DMS153 treated with DMSO at 0.1 percent for 48 hours (cell line): ENCODE data around the gene WDR41.

Source experiments
- DNase-seq: peaks from one replicate; lab custom pipeline; 2025; ENCODE audit not compliant: unreplicated experiment; lab: John Stamatoyannopoulos, UW

WDR41 gene

GRCh38 chr5:77449277-77449676 lies 42.8 kb downstream of the WDR41 start:
- no peak for DNase-seq

- DNase-seq: no peak
Observed at GRCh38 chr5:77448831-77449230, 43.3 kb downstream of the WDR41 start.

GRCh38 chr5:77444356-77444755 lies 47.8 kb downstream of the WDR41 start:
- no peak for DNase-seq

DNA sequence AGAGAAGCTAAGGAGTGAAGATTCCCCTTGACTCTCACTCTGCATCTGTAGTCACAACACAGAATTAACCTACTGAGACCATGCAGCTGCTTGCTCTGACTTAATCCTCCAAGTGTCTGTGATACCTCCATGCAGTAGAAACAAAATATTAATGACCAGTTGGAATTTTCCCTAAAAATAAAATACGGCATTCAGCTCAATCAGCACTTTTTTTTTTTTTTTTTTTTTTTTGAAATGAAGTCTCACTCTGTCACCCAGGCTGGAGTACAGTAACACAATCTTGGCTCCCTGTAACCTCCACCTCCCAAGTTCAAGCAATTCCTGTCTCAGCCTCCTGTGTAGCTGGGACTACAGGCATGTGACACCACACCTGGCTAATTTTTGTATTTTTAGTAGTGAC lies 48.4 kb downstream of the WDR41 start:
- DNase-seq: no peak

GRCh38 chr5:77438071-77438470 lies 54.0 kb downstream of the WDR41 start:
- no peak for DNase-seq

GRCh38 chr5:77437194-77437593 lies 54.9 kb downstream of the WDR41 start:
- DNase-seq: peak; percentile 3

- DNase-seq: no peak
Observed at GRCh38 chr5:77431719-77432118, 60.4 kb downstream of the WDR41 start.

GRCh38 chr5:77431286-77431685 lies 60.8 kb downstream of the WDR41 start:
- no peak for DNase-seq

DNA sequence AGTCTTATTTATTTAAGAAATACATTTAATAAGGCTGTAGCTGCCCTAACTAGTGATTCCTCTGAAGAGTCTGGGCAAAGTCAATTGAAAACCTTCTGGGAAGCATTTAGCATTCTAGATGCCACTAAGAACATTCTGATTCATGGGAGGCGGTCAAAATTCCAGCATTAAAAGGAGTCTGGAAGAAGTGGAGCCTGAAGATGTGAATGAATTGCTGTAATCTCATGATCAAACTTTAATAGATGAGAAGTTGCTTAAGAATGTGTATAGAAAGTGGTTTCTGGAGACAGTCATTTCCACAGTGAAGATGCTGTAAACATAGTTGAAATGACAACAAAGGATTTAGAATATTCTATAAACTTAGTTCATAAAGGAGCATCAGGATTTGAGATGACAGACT lies 61.4 kb downstream of the WDR41 start:
- no peak for DNase-seq

DNA sequence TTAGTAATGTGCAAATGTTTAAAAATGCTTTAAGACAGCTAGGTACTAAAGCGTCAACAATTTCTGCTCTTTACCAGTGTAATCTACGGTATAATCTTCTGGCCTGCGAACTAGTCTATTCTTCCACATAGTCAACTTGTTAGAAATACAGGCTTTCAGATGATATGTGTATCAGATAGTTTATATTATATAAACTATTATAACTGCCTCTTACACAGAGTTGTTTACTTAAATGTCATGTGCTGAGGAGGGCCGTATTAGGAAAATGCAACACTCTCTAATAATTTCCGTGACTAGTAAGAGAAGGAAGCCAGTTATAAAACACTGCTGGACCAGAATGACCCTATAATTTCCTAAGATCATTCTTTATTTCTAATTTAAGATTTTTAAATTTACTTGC lies 63.6 kb downstream of the WDR41 start:
- no peak for DNase-seq

DNA sequence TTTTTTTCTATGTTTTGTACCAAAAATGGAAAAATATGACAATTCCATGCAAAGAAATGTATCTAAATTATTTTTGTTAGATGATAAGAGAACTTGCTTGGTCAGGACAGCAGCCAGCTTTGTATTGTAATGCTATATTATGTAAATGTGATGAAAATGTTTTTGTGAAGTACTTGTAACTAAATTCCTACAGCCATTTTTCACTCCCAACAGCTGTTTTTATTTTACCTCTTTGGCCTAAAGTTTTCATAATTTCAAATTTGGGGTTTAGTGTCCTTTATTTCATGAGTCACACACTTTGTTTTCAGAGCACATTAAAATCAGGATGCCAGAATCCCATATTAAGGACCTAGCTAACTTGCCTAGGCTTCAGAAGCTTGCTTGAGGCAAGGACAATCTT lies 64.1 kb downstream of the WDR41 start:
- DNase-seq: no peak

DNA sequence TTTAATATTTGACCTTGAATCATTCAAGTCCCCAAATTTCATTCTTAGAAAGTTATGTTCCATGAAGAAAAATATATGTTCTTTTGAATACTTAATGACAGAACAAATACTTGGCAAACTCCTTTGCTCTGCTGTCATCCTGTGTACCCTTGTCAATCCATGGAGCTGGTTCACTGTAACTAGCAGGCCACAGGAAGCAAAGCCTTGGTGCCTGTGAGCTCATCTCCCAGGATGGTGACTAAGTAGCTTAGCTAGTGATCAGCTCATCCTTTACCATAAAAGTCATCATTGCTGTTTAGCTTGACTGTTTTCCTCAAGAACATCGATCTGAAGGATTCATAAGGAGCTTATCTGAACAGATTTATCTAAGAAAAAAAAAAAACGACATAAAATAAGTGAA lies 65.4 kb downstream of the WDR41 start:
- DNase-seq: no peak

DNA sequence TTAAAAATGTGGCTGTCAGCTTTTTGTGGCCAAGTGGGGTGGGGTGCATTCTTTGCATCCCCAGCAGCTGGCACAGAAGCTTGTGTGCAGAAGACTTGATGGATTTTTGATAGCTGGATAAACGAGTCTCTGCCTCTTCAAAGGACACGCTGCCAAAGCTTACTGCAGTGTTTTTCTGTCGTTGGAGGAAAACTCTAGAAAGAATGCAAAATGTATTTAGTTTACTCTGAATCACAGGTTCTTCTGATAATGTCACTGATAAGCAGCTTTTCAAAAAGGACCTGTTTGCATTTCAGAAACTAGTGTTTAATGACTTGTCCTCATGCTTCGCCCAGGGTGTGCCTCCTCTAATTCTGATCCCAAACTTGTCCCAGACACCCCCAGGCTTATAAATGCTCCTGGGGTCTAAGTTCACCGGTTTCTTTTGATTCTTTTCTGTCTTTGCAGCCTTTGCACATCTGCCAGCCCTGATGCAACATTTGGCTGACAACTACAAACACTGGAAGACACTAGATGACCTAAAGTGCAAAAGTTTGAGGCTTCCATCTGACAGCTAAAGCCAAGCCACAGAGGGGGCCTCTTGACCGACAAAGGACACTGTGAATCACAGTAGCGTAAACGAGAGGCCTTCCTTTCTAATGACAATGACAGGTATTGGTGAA lies 66.0 kb downstream of the WDR41 start:
- no peak for DNase-seq

GRCh38 chr5:77425420-77425819 lies 66.7 kb downstream of the WDR41 start:
- DNase-seq: no peak

- DNase-seq: no peak
Observed at GRCh38 chr5:77424921-77425320, 67.2 kb downstream of the WDR41 start.

GRCh38 chr5:77423022-77423750 lies 68.9 kb downstream of the WDR41 start:
- no peak for DNase-seq

DNA sequence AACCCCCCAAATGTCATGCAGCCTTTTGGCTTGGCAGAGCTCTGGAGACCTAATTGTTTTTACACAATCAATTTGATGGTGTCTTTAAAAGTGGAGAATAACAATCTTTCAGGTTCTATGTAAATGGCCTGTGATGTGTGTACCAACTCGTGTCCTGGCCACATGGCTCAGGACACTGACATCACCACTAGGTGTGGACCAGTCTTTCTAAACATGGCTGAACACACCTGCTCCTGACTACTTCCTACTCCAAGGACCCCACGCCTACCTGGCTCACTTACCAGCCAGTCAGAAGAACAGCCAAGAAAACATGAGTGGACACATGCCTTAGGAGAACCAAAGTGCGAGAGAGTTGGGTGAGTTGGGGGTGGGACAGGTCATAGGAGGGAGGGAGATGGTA lies 71.2 kb downstream of the WDR41 start:
- no peak for DNase-seq

DNA sequence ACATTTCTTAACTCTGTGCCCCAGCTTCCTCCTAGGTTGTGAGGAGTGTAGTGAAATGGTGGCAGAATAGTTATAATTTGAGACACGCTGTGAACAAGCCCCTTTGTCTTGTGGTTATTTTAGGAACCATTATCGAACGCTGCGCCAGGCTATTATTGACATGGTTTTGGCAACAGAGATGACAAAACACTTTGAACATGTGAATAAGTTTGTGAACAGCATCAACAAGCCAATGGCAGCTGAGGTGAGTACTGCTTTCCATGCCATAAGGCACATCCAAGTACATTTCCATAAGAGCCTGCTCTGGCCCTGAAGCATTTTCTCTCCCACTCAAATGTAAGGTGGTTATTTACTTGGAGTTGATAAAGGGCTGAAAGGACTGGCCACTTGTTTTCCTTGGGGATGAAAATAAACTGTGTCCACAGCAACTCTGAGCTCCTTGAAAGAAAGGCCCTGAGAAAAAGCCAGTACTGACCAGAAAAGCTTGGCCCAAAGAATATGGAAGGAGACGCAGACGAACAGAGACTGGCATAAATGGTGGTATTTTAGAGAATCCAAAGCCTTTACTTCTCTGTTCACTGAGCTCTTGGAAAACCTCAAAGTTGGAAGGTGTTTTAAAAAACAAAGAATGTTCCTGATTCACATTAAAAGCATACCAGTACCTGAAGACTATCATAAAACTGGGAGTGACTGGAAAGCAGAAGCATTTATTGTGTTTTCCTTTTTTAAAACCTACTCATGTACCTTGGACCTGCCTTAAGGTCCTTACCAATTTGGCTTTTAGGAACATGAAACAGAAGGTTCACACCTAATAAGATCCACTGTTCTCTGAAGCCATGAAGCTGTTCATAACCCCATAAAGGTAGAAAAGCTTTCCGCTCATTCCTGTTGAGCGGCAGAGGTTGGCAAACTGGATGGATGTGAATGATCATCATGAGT lies 72.2 kb downstream of the WDR41 start:
- DNase-seq: no peak

DNA sequence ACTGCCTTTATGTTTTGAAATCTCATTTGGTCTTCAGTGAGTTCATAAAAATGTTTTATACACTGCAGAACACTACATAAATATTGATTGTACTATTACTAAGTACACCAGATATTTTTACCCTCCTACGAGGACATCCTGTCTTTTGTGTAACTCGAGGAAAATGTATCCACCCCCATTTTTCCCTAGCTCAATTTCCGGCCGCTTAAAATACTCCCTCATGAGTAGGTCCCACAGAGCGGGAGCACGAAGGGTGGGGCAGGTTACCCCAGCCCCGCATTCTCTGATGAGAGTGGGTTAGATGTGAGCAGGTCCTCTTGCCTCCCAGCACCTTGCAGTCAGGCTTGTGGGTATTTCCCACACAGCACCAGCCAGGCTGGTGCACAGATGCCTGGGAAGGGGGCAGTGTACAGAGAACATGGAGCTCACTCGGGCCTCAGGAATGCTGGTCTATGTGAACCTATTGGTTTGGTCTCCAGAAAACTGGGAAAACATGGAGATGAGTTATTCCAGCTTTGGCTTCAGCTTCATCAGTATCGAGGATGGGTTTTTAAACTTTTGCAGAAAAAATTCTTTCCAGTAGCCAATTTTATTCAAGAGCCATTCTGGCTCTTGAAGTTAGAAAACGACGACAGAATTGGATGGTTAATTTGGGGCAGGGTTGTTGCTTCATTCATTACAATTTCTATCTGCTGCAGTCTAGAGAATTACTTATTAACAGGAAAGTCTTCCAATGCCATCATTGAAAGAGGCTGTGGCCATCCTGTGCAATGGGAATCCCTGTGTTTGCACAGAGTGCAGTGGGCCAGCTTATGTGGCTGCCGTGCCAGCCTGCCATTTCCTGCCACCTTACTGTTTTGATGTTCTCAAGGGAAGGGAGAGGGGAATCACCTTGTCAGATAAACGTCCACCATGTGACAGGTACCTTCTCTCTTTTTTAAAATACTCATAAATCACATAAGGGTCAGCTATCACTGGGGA lies 73.2 kb downstream of the WDR41 start:
- peak; percentile 4 for DNase-seq

- DNase-seq: no peak
Observed at GRCh38 chr5:77418162-77418561, 74.0 kb downstream of the WDR41 start.

GRCh38 chr5:77413049-77413448 lies 79.1 kb downstream of the WDR41 start:
- no peak for DNase-seq
